ENCODE measurements around the gene WNT3A. TPM values are rescaled to one million over a fixed set of nuclear protein-coding genes. Genes with fewer than 3 reads are reported as not detected.

The WNT3A gene
- total and polyA plus RNA-seq, 2 of the 4 experiments (the other 2 are of a cell fraction), result not detected

GRCh38 chr1:228061411-228062084, 54.8 kb downstream of the WNT3A start:
- Histone ChIP-seq H4K5ac (ENCODE audit: low read depth, low read length) (no peak overlapping the region), H2AFZ (replicated peaks; ENCODE audit: low read length, poor library complexity) (no peak overlapping the region), H2BK20ac (ENCODE audit: low read depth, low read length) (no peak overlapping the region), H2AK9ac (replicated peaks; ENCODE audit: low read depth, low read length, poor library complexity) (no peak overlapping the region), H3K36me3 (ENCODE audit: control insufficient read depth, insufficient read depth, low read length) (no peaks in the 10 kb centered on the region), H2BK120ac (ENCODE audit: low read depth, low read length) (no peak overlapping the region), H2BK15ac (ENCODE audit: low read depth, low read length) (no peak overlapping the region), H3K9me1 (ENCODE audit: insufficient read depth, low read length) (no peaks in the 10 kb centered on the region), H2AK5ac (ENCODE audit: low read depth, low read length) (no peak overlapping the region), H3K4me1 (ENCODE audit: control insufficient read depth, insufficient read depth, low read length) (peaks cover 2% of the 10 kb centered on the region; the same call in 1 of the 2 replicates), H3K27me3 (ENCODE audit: control insufficient read depth, insufficient read depth, low read length) (peaks cover 49% of the 10 kb centered on the region), H3K27ac (ENCODE audit: insufficient read depth, low read length) (no peak overlapping the region), H3K18ac (ENCODE audit: low read depth, low read length) (no peak overlapping the region), H3K56ac (ENCODE audit: extremely low read depth, insufficient read depth, low read length) (no peak overlapping the region), H3K14ac (replicated peaks; ENCODE audit: low read depth, low read length) (no peak overlapping the region), H3K9me3 (ENCODE audit: control insufficient read depth, insufficient read depth, low read length) (peaks cover 13% of the 10 kb centered on the region; the same call in 1 of the 2 replicates), H3K9ac (ENCODE audit: low read depth, low read length) (no peak overlapping the region), H3K79me1 (ENCODE audit: low read depth in 1 of 2, low read length in 2 of 2) (no peaks in the 10 kb centered on the region), H3K4me2 (ENCODE audit: low read depth, low read length) (no peak overlapping the region), H4K20me1 (ENCODE audit: insufficient read depth, low read length) (no peaks in the 10 kb centered on the region), H3K23ac (ENCODE audit: low read depth, low read length) (no peak overlapping the region), H3K4me3 (ENCODE audit: insufficient read depth, low read depth, low read length) (no peak overlapping the region), H3K4ac (ENCODE audit: low read depth, low read length) (no peak overlapping the region), H4K8ac (ENCODE audit: low read depth in 2 of 2, low read length in 2 of 2) (no peak overlapping the region), H2BK5ac (ENCODE audit: low read depth, low read length, poor library complexity, severe bottlenecking) (no peak overlapping the region), H4K91ac (ENCODE audit: insufficient read depth, low read depth, low read length) (no peak overlapping the region)
- ChIA-PET CTCF (no interaction called here), POLR2A (ENCODE audit: unreplicated experiment) (no interaction called here)
- intact Hi-C loops (cut with micrococcal nuclease), result no loop called here
- BruUV-seq (replicated peaks), result no TSS peak
- 33% methylated on average over 1 of the region's 10 CpGs; no CpG with 5 or more reads in 1 of the 2 experiments for WGBS, 2 experiments (ENCODE audit: extremely low coverage in 2 of 2, insufficient read length in 1 of 2)
- in situ Hi-C loops (cut with MboI; ENCODE audit: low sequenced_read_pairs), result no loop called here
- TF ChIP-seq CEBPB (IDR thresholded peaks at IDR 0.05; ENCODE audit: low read depth, low read length), result no peak
- TF ChIP-seq FOS (IDR thresholded peaks at IDR 0.05; ENCODE audit: low read depth, low read length), result no peak
- no peak for TF ChIP-seq SMC3 (IDR thresholded peaks at IDR 0.05; ENCODE audit: low read depth, low read length)
- no peak for TF ChIP-seq CTCF (conservative IDR thresholded peaks at IDR 0.05; ENCODE audit: low read depth, low read length)
- no peak for TF ChIP-seq RCOR1 (IDR thresholded peaks at IDR 0.05; ENCODE audit: insufficient replicate concordance, low read length)
- TF ChIP-seq CHD1 (IDR thresholded peaks at IDR 0.05; ENCODE audit: low read depth, low read length), result no peak
- TF ChIP-seq, protein P1, sequence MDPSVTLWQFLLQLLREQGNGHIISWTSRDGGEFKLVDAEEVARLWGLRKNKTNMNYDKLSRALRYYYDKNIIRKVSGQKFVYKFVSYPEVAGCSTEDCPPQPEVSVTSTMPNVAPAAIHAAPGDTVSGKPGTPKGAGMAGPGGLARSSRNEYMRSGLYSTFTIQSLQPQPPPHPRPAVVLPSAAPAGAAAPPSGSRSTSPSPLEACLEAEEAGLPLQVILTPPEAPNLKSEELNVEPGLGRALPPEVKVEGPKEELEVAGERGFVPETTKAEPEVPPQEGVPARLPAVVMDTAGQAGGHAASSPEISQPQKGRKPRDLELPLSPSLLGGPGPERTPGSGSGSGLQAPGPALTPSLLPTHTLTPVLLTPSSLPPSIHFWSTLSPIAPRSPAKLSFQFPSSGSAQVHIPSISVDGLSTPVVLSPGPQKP (IDR thresholded peaks at IDR 0.05; ENCODE audit: borderline replicate concordance, low read depth, low read length), result no peak
- no peak for TF ChIP-seq MAFK (IDR thresholded peaks at IDR 0.05; ENCODE audit: low read depth, low read length)
- no peak for TF ChIP-seq POLR2A (IDR thresholded peaks at IDR 0.05; ENCODE audit: low read depth, low read length)
- TF ChIP-seq RFX5 (IDR thresholded peaks at IDR 0.05; ENCODE audit: low read depth, low read length), result no peak
- TF ChIP-seq NFE2L2 (IDR thresholded peaks at IDR 0.05; ENCODE audit: low read depth, low read length), result no peak
- TF ChIP-seq BHLHE40 (IDR thresholded peaks at IDR 0.05; ENCODE audit: low read depth, low read length), result no peak
- TF ChIP-seq RAD21 (IDR thresholded peaks at IDR 0.05; ENCODE audit: low read length), result no peak
- TF ChIP-seq, protein P2, sequence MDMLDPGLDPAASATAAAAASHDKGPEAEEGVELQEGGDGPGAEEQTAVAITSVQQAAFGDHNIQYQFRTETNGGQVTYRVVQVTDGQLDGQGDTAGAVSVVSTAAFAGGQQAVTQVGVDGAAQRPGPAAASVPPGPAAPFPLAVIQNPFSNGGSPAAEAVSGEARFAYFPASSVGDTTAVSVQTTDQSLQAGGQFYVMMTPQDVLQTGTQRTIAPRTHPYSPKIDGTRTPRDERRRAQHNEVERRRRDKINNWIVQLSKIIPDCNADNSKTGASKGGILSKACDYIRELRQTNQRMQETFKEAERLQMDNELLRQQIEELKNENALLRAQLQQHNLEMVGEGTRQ (IDR thresholded peaks at IDR 0.05; ENCODE audit: low read depth, low read length), result no peak
- no peak for TF ChIP-seq MXI1 (IDR thresholded peaks at IDR 0.05; ENCODE audit: borderline replicate concordance, low read depth, low read length)
- TF ChIP-seq MAZ (IDR thresholded peaks at IDR 0.05; ENCODE audit: borderline replicate concordance, low read depth, low read length), result no peak
- dilution Hi-C loops (cut with HindIII; ENCODE audit: low sequenced_read_pairs, unreplicated experiment), result no loop called here
- ATAC-seq (ENCODE audit: low read depth), result no peak
- DNase-seq, result no peak
